Psoas muscle (tissue), 8 donors: ENCODE measurements around the gene ETFB. TPM values are rescaled to one million over a fixed set of nuclear protein-coding genes. Genes with fewer than 3 reads are reported as not detected.

ENCODE experiments used
- ATAC-seq, 4 donors: fragments of 200-7000 bp; cut with Tn5 transposase; one replicate each; pipeline ENCODE4 v1.9.1; 2020; ENCODE audit warnings: moderate library complexity in 3 of 4, mild to moderate bottlenecking in 2 of 4
- DNase-seq, 2 donors: peaks; one replicate each; pipeline ENCODE4 v3.0.0-alpha.2; 2020
- H3K27ac ChIP-seq: fragments of 200-600 bp; one replicate; pipeline ENCODE4 v1.8.0; 2022
- H3K27me3 ChIP-seq, 3 donors: fragments of 200-600 bp in 1 of 3; one replicate each; pipeline versions ENCODE4 v1.6.1 to v1.8.0; 2013 to 2022; ENCODE audit warnings: low read length in 2 of 3, mild to moderate bottlenecking in 2 of 3, moderate library complexity in 1 of 3; ENCODE audit not compliant: insufficient read depth in 3 of 3
- H3K36me3 ChIP-seq, 2 donors: fragments of 200-600 bp in 1 of 2; one replicate each; pipeline versions ENCODE4 v1.6.1 to v1.8.0; 2013 to 2022; ENCODE audit warnings: low read depth in 1 of 2, mild to moderate bottlenecking in 1 of 2, moderate library complexity in 1 of 2; ENCODE audit not compliant: insufficient read depth in 1 of 2
- H3K4me1 ChIP-seq: fragments of 200-600 bp; one replicate; pipeline ENCODE4 v1.8.0; 2022
- H3K4me3 ChIP-seq: fragments of 200-600 bp; one replicate; pipeline ENCODE4 v1.8.0; 2022; ENCODE audit warnings: mild to moderate bottlenecking
- H3K9me3 ChIP-seq: fragments of 200-600 bp; one replicate; pipeline ENCODE4 v1.8.0; 2022
- CTCF ChIP-seq: fragments of 200-600 bp; IDR thresholded peaks from one replicate; pipeline ENCODE4 v1.8.0; 2022; ENCODE audit warnings: antibody characterized with exemption
- WGBS, 3 donors: extraction: QIAGEN DNeasy Blood & Tissue Kit; methylation state at CpG; one replicate each; pipeline versions ENCODE4 v1.1.6 to v1.1.7; 2013; 5-methylcytosine and 5-hydroxymethylcytosine counted together
- intact Hi-C, 2 donors: fragments of 100-400 bp; cut with DNase I; formaldehyde crosslinking; loops; one replicate each; pipeline versions ENCODE4 v1.11.0 to v1.14.2; 2022
- polyA plus RNA-seq, 3 donors: library from polyadenylated mRNA; stranded (reverse); fragments of 200-250 nt; gene quantifications; one replicate each; pipeline ENCODE4 v1.2.3, GENCODE V29; 2013
- total RNA-seq, 4 donors: library from RNA; stranded (reverse); fragmentation: NEBNext Ultra II Directional in 2 of 4; extraction: Animal tissue kit (Norgen Biotek cat#: 25700) in 2 of 4; gene quantifications; one replicate each; pipeline versions ENCODE4 v1.2.1 to v1.2.4, GENCODE V29; 2021 to 2023
- donor health status: healthy with polysubstance abuse.
- donor health status: DM: no; HTN: no; CAD: no; lungs with moderate emphysema.
- donor health status: Bipolar disorder and iron deficiency.
- donor health status: healthy.
- donor health status: DM: yes; HTN: yes; CAD: no.
- donor health status: DM: no; HTN: no; CAD: no.
- donor health status: DM: no; HTN: no; CAD: no.
- donor health status: DM: yes; HTN: yes; CAD: no.

Gene ETFB
- total and polyA plus RNA-seq, 7 donors, result 91.8 to 172 (median 151) TPM

- ATAC-seq (peak; percentile 97 to 98 (median 98)), DNase-seq (peak; percentile 92)
- Histone ChIP-seq H3K27me3 (peaks cover 0 to 3% (median 0%) of the 10 kb centered on the region in 3 donors), H3K27ac (peak overlapping the region; percentile 67), H3K4me1 (peaks cover 8% of the 10 kb centered on the region), H3K9me3 (no peaks in the 10 kb centered on the region), H3K4me3 (peak overlapping the region; percentile 56), H3K36me3 (no peaks in the 10 kb centered on the region)
- intact Hi-C loops, result loop anchor here in 1 of 2 donors (2.0 kb wide), 1 partner anchor 21 kb away; the partner anchor contains the start of gene NKG7
- TF ChIP-seq CTCF, result peak; percentile 7
- 1 to 2% (median 1%) methylated on average over 45 of the region's 45 CpGs for WGBS, 3 donors
These were observed 28.1 kb upstream of the ETFB start for GRCh38 chr19:51394050-51394836.

- Histone ChIP-seq H3K36me3 (no peaks in the 10 kb centered on the region), H3K4me1 (peaks cover 8% of the 10 kb centered on the region), H3K27ac (no peak overlapping the region), H3K27me3 (peaks cover 0 to 3% (median 0%) of the 10 kb centered on the region in 3 donors), H3K9me3 (no peaks in the 10 kb centered on the region), H3K4me3 (no peak overlapping the region)
- WGBS, 3 donors, result 62 to 94% (median 86%) methylated on average over 1 of the region's 1 CpG
- intact Hi-C loops, result no loop called here
- no peak for DNase-seq
- no peak for ATAC-seq
- no peak for TF ChIP-seq CTCF
These were observed 26.5 kb upstream of the ETFB start for GRCh38 chr19:51392701-51393100.

GRCh38 chr19:51391073-51391611, 25.0 kb upstream of the ETFB start:
- WGBS, 3 donors, result 66 to 69% (median 69%) methylated on average over 8 of the region's 8 CpGs
- intact Hi-C loops, result no loop called here
- TF ChIP-seq CTCF, result no peak

GRCh38 chr19:51389143-51389542, 23.0 kb upstream of the ETFB start:
- Histone ChIP-seq H3K4me1 (peaks cover 2% of the 10 kb centered on the region), H3K36me3 (no peaks in the 10 kb centered on the region), H3K27ac (no peak overlapping the region), H3K27me3 (peaks cover 0 to 3% (median 0%) of the 10 kb centered on the region in 3 donors), H3K4me3 (no peak overlapping the region), H3K9me3 (no peaks in the 10 kb centered on the region)
- WGBS, 3 donors, result 69 to 78% (median 74%) methylated on average over 14 of the region's 14 CpGs
- no peak for ATAC-seq
- intact Hi-C loops, result no loop called here
- no peak for TF ChIP-seq CTCF
- DNase-seq, result no peak

More at GRCh38 chr19:51391073-51391611, 25.0 kb upstream of the ETFB start:
- no peak for ATAC-seq
- peaks cover 8% of the 10 kb centered on the region for H3K4me1 ChIP-seq
- DNase-seq, result no peak
- no peak overlapping the region for H3K4me3 ChIP-seq
- no peaks in the 10 kb centered on the region for H3K36me3 ChIP-seq
- no peaks in the 10 kb centered on the region for H3K9me3 ChIP-seq
- peaks cover 0 to 3% (median 0%) of the 10 kb centered on the region in 3 donors for H3K27me3 ChIP-seq
- H3K27ac ChIP-seq, result no peak overlapping the region
